ENCODE results near the gene LMX1B. TPM values are rescaled to one million over a fixed set of nuclear protein-coding genes. Genes with fewer than 3 reads are reported as not detected.
A peak's percentile ranks its signal among the peaks of the same experiment; 100 is the strongest.

The LMX1B gene
- total and polyA plus RNA-seq, 7 donors = 0.01 to 0.26 (median 0.08) TPM; not detected in 1

DNA sequence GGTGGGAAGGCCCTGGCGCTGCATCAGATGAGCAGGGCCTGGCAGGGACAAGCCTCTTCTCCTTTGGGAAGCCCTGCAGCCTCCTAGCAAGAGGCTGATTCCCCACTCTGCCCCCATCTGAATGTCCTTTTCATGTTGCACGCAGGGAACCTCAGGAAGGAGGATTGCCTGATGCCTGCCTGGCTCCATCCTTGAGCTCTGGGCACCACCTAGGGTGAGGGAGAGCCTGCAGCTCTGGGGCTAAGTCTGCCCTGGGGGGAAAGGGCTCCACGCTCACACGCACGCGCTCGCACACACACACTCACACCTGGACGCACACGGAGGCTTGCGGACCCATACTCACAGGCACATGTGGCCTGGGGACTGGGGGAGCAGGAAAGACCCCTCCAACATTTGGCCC lies 86.6 kb downstream of the LMX1B start:
- TF ChIP-seq, protein P1, sequence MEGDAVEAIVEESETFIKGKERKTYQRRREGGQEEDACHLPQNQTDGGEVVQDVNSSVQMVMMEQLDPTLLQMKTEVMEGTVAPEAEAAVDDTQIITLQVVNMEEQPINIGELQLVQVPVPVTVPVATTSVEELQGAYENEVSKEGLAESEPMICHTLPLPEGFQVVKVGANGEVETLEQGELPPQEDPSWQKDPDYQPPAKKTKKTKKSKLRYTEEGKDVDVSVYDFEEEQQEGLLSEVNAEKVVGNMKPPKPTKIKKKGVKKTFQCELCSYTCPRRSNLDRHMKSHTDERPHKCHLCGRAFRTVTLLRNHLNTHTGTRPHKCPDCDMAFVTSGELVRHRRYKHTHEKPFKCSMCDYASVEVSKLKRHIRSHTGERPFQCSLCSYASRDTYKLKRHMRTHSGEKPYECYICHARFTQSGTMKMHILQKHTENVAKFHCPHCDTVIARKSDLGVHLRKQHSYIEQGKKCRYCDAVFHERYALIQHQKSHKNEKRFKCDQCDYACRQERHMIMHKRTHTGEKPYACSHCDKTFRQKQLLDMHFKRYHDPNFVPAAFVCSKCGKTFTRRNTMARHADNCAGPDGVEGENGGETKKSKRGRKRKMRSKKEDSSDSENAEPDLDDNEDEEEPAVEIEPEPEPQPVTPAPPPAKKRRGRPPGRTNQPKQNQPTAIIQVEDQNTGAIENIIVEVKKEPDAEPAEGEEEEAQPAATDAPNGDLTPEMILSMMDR (IDR thresholded peaks at IDR 0.05) = no peak
- H3K36me3 ChIP-seq (ENCODE audit: insufficient read depth in 1 of 2, low read depth in 1 of 2) = no peaks in the 10 kb centered on the region
- intact Hi-C loops (cut with DNase I) = no loop called here
- ATAC-seq (no peak), DNase-seq (no peak)
- no peak overlapping the region for H3K27ac ChIP-seq
- H3K9me3 ChIP-seq = no peaks in the 10 kb centered on the region
- peaks cover 0 to 32% (median 6%) of the 10 kb centered on the region in 3 donors for H3K27me3 ChIP-seq (ENCODE audit: insufficient read depth in 3 of 3, low read length in 2 of 3)
- peaks cover 10% of the 10 kb centered on the region for H3K4me1 ChIP-seq
- 86 to 92% (median 89%) methylated on average over 10 of the region's 10 CpGs for WGBS, 3 donors
- no peak overlapping the region for H3K4me3 ChIP-seq

DNA sequence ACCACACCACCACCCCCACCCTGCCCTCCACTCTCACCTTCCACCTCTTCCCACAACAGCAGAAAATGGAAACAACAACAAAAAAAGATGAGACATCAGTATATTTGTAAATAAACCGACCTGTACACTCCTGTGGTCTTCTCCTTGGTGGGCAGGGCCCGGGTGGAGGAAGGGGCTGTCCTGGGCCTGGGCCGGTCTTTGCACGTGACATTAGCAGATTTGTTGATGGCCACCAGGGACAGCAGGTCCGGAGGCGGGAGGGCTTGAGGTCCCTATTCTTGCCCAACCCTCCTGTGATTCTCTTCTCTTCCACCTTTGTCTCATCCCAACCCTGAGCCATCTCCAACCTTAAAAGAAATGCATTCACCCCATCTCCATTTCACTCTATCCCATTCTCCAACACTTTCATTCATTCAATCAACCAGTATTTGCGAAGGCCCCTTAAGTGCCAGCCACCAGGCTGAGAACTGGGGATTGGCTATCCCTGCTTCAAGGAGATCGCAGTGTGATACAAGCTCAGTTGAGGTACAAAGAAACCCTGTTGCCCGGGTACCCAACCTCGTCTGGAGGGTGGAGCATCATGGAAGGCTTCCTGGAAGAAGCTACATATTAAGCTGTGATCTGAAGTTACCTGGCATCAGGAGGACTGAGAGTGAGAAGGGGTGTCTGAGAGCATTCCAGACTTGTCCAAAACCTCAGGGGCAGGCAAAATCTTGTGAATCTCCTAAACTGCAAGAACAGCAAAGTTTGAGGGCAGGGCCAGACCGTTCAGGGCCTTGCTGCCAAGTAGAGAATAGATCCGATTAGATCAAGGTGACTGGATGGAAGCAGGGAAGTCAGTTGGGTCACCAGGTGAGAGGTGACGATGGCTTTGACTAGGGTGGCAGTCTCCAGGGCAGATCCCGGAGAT lies 87.4 kb downstream of the LMX1B start:
- ATAC-seq = no peak
- H3K9me3 ChIP-seq = no peaks in the 10 kb centered on the region
- peaks cover 0 to 38% (median 6%) of the 10 kb centered on the region in 3 donors for H3K27me3 ChIP-seq (ENCODE audit: insufficient read depth in 3 of 3, low read length in 2 of 3)
- WGBS, 3 donors = 62 to 72% (median 72%) methylated on average over 14 of the region's 14 CpGs
- intact Hi-C loops (cut with DNase I) = no loop called here
- no peak overlapping the region for H3K27ac ChIP-seq
- TF ChIP-seq, protein P1 (IDR thresholded peaks at IDR 0.05) = no peak
- no peak for DNase-seq
- H3K36me3 ChIP-seq (ENCODE audit: insufficient read depth in 1 of 2, low read depth in 1 of 2) = no peaks in the 10 kb centered on the region
- no peak overlapping the region for H3K4me3 ChIP-seq
- peaks cover 15% of the 10 kb centered on the region for H3K4me1 ChIP-seq

DNA sequence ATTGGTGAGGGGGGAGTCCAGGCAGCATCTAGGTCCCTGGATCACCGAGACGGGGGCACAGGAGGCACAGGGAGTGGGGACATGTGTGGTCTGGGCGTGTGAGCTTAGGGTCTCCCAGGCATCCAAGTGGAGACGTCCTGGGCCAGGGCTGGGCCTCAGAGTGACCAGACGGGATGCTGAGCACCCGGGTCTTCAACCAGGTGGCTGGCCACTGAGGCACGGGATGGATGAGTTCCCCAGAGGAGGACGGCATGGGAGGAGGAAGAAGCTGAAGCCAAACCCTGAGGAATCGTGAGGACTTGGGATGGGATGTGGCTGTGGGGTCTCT lies 88.0 kb downstream of the LMX1B start:
- Histone ChIP-seq H3K27ac (no peak overlapping the region), H3K9me3 (no peaks in the 10 kb centered on the region), H3K27me3 (ENCODE audit: insufficient read depth in 3 of 3, low read length in 2 of 3) (peaks cover 0 to 38% (median 6%) of the 10 kb centered on the region in 3 donors), H3K4me3 (no peak overlapping the region), H3K4me1 (peaks cover 15% of the 10 kb centered on the region), H3K36me3 (ENCODE audit: insufficient read depth in 1 of 2, low read depth in 1 of 2) (no peaks in the 10 kb centered on the region)
- TF ChIP-seq, protein P1 (IDR thresholded peaks at IDR 0.05) = no peak
- ATAC-seq (no peak), DNase-seq (no peak)
- 74 to 77% (median 76%) methylated on average over 9 of the region's 9 CpGs for WGBS, 3 donors
- intact Hi-C loops (cut with DNase I) = no loop called here

DNA sequence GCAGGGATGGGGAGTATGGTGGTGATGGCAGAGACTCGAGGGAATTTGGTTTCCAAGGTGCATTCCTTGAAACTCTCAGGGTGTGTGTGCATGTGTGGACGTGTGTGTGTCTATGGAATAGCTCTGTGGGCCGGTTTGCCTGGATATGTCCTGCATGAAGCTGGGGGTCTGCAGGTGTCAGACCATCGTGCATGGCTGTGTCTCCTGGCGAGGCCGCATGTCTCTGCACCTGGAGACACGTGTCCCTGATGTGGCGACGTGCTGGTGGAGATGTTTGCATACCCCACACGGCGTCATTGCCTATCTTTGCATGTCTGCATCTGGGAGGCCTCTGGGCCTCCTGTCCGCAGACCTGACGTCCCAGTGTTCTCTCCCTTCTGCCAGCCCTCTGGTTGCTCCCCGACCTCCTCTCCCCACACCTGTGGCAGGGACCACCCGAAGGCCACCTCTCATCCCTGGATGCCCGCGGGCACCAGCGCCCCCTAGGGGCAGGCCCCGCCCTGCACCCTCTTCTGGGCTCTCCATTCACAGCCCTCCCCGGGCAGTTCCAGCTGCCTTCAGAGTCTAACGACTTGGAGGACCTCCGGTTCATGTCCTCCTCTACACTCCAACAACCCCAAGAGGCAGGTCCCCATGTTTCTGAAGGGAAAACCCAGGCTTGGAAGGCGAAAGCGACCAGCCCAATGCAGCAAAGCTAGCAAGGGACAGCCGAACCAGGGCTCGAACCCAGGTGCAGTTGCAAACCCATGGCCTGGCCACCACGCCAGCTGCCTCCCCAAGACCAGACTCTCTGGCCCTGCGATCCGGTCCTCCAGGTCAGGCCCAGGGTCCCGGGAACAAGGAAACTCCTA lies 88.6 kb downstream of the LMX1B start:
- DNase-seq (no peak), ATAC-seq (no peak)
- 48 to 52% (median 50%) methylated on average over 29 to 30 of the region's 30 CpGs for WGBS, 3 donors
- peaks cover 0 to 38% (median 8%) of the 10 kb centered on the region in 3 donors for H3K27me3 ChIP-seq (ENCODE audit: insufficient read depth in 3 of 3, low read length in 2 of 3)
- no peaks in the 10 kb centered on the region for H3K36me3 ChIP-seq (ENCODE audit: insufficient read depth in 1 of 2, low read depth in 1 of 2)
- H3K4me1 ChIP-seq = peaks cover 15% of the 10 kb centered on the region
- H3K4me3 ChIP-seq = no peak overlapping the region
- intact Hi-C loops (cut with DNase I) = no loop called here
- TF ChIP-seq, protein P1 (IDR thresholded peaks at IDR 0.05) = peak; percentile 42
- no peak overlapping the region for H3K27ac ChIP-seq
- no peaks in the 10 kb centered on the region for H3K9me3 ChIP-seq
